GM08714 (cell line): ENCODE measurements around the gene D2HGDH.

Experiments used
- H3K4me3 ChIP-seq: fragments of 200-500 bp; sonication (Bioruptor generic); 2 replicates; pipeline ENCODE4 v1.5.1; 2014; ENCODE audit warnings: mild to moderate bottlenecking, low read length, inconsistent platforms
- ZNF274 ChIP-seq: IDR thresholded peaks from 2 replicates; pipeline ENCODE4 v1.6.1; 2012; ENCODE audit warnings: mild to moderate bottlenecking, low read depth, low read length

D2HGDH gene

GRCh38 chr2:241734467-241735208 is at the start of gene D2HGDH:
TSS of gene D2HGDH (plus strand) at chr2:241734630. CDS start at chr2:241735225, 595 bp downstream.
- peak within 1 kb of the TSS; percentile 89 for H3K4me3 ChIP-seq
- no peak for TF ChIP-seq ZNF274

GRCh38 chr2:241686324-241686649 is 48.1 kb upstream of the D2HGDH start:
- peak overlapping the region; percentile 98 for H3K4me3 ChIP-seq
- no peak for TF ChIP-seq ZNF274

- no peak for TF ChIP-seq ZNF274
- H3K4me3 ChIP-seq, result peak within 1 kb of the TSS; percentile 98
Observed at GRCh38 chr2:241686650-241687425, 47.6 kb upstream of the D2HGDH start, which contains the start of gene DTYMK. TSS of gene DTYMK (minus strand) at chr2:241686815. CDS start at chr2:241686783, 32 bp downstream.

GRCh38 chr2:241689306-241689705 is 45.1 kb upstream of the D2HGDH start:
- TF ChIP-seq ZNF274, result no peak
- no peak overlapping the region for H3K4me3 ChIP-seq

GRCh38 chr2:241690202-241690717 is 44.2 kb upstream of the D2HGDH start:
- no peak for TF ChIP-seq ZNF274

GRCh38 chr2:241692448-241692847 is 42.0 kb upstream of the D2HGDH start:
- H3K4me3 ChIP-seq, result no peak overlapping the region
- TF ChIP-seq ZNF274, result no peak

More at GRCh38 chr2:241690202-241690717, 44.2 kb upstream of the D2HGDH start:
- no peak overlapping the region for H3K4me3 ChIP-seq

GRCh38 chr2:241695651-241696050 is 38.8 kb upstream of the D2HGDH start:
- no peak overlapping the region for H3K4me3 ChIP-seq
- TF ChIP-seq ZNF274, result no peak

- TF ChIP-seq ZNF274, result no peak
- H3K4me3 ChIP-seq, result peak overlapping the region; percentile 89; the same call in 1 of the 2 replicates
Observed at GRCh38 chr2:241701149-241701398, 33.4 kb upstream of the D2HGDH start.

- TF ChIP-seq ZNF274, result no peak
- H3K4me3 ChIP-seq, result peak within 1 kb of the TSS; percentile 89; the same call in 1 of the 2 replicates
Observed at GRCh38 chr2:241701399-241702154, 32.9 kb upstream of the D2HGDH start, which contains the start of gene ING5. TSS of gene ING5 (plus strand) at chr2:241702039. CDS start at chr2:241702066, 27 bp downstream.

GRCh38 chr2:241702155-241703031 is 32.0 kb upstream of the D2HGDH start:
- peak overlapping the region; percentile 55; the same call in 1 of the 2 replicates for H3K4me3 ChIP-seq
- TF ChIP-seq ZNF274, result no peak

GRCh38 chr2:241703032-241703604 is 31.3 kb upstream of the D2HGDH start:
- peak overlapping the region; percentile 55; the same call in 1 of the 2 replicates for H3K4me3 ChIP-seq
- TF ChIP-seq ZNF274, result no peak

GRCh38 chr2:241706537-241706936 is 27.9 kb upstream of the D2HGDH start:
- no peak for TF ChIP-seq ZNF274
- no peak overlapping the region for H3K4me3 ChIP-seq

GRCh38 chr2:241708879-241709278 is 25.6 kb upstream of the D2HGDH start:
- no peak for TF ChIP-seq ZNF274
- no peak overlapping the region for H3K4me3 ChIP-seq

GRCh38 chr2:241719093-241719492 is 15.3 kb upstream of the D2HGDH start:
- TF ChIP-seq ZNF274, result no peak
- H3K4me3 ChIP-seq, result no peak overlapping the region
